Measurements from ENCODE around the gene CEMIP. TPM values are rescaled to one million over a fixed set of nuclear protein-coding genes. Genes with fewer than 3 reads are reported as not detected.

CEMIP gene
- total RNA-seq, 6 experiments from 2014 or later: 5.8 to 53.2 (median 48.3) TPM

DNA sequence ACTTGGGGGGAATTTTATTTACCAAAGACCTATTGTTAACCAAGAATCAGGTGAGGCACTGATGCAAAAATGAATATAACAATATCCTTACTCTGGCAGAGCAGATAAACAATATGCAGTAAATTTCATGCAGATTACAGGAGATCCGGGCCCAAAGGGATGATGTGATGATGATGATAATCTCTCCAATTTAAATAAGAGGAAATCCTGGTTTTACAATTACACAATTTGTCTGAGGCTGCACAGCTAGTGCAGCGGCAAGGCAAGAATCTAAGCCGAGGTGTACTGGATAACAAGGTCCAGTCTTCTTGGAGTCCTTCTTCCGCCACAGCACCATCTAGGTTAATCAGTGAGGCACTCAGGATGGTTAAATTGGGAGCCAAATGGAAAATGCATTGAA, 212.8 kb downstream of the CEMIP start:
- DNase-seq: no peak
- Mint-ChIP-seq H3K27ac (no peak overlapping the region), H3K4me3 (no peak overlapping the region), H3K36me3 (ENCODE audit: low read depth) (peaks cover 10% of the 10 kb centered on the region), H3K4me1 (ENCODE audit: low read depth) (peaks cover 41% of the 10 kb centered on the region), H3K9me3 (peaks cover 4% of the 10 kb centered on the region), H3K27me3 (ENCODE audit: insufficient read depth) (no peaks in the 10 kb centered on the region)
- no peak for TF ChIP-seq CTCF (IDR thresholded peaks at IDR 0.05)

DNA sequence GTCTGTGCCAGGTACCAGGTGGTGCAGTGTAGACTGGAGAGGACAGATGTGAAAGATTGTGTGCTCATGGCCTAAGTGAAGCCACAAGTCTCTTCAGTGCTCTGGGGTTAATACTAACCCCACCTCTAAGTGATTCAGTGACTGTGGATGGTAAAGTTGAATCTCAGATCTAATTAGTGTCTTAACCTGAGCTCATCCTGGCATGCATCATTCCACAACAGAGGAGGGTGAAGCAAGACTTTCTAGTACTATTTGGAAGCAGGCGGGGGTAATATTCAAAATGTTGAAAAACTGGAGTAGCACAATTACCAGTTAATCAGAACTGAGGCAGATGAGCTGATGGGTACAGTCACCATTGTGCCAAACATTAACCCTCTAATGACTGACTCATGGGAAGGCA, 213.3 kb downstream of the CEMIP start:
- no peak overlapping the region for H3K27ac Mint-ChIP-seq
- H3K4me1 Mint-ChIP-seq (ENCODE audit: low read depth): peaks cover 38% of the 10 kb centered on the region
- no peaks in the 10 kb centered on the region for H3K27me3 Mint-ChIP-seq (ENCODE audit: insufficient read depth)
- H3K36me3 Mint-ChIP-seq (ENCODE audit: low read depth): peaks cover 10% of the 10 kb centered on the region
- no peak overlapping the region for H3K4me3 Mint-ChIP-seq
- TF ChIP-seq CTCF (IDR thresholded peaks at IDR 0.05): no peak
- H3K9me3 Mint-ChIP-seq: peaks cover 4% of the 10 kb centered on the region
- DNase-seq: no peak

GRCh38 chr15:80996247-80996646, 217.1 kb downstream of the CEMIP start:
- no peak overlapping the region for H3K27ac Mint-ChIP-seq
- H3K36me3 Mint-ChIP-seq (ENCODE audit: low read depth): no peaks in the 10 kb centered on the region
- no peak overlapping the region for H3K4me3 Mint-ChIP-seq
- H3K4me1 Mint-ChIP-seq (ENCODE audit: low read depth): peaks cover 30% of the 10 kb centered on the region
- no peaks in the 10 kb centered on the region for H3K27me3 Mint-ChIP-seq (ENCODE audit: insufficient read depth)
- TF ChIP-seq CTCF (IDR thresholded peaks at IDR 0.05): peak; percentile 74
- H3K9me3 Mint-ChIP-seq: peaks cover 4% of the 10 kb centered on the region
- no peak for DNase-seq

DNA sequence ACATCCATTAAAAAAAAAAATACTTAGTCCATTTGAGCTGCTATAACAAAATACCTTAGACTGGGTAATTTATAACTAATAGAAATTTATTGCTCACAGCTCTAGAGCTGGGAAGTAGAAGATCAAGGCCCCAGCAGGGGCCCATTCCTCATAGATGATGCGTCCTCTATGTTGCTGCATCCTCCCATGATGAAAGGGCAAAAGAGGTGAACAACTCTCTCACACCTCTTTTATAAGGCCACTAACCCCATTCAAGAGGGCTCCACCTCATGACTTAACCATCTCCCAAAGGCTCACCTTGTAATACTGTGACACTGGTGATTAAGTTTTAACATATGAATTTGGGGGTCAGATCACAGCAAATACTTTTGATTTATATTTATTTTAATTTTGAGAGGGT, 218.5 kb downstream of the CEMIP start:
- TF ChIP-seq CTCF (IDR thresholded peaks at IDR 0.05): no peak
- H3K27ac Mint-ChIP-seq: no peak overlapping the region

GRCh38 chr15:80998251-80998650, 219.1 kb downstream of the CEMIP start:
- H3K27ac Mint-ChIP-seq: peak overlapping the region; percentile 4; the same call in 1 of the 2 replicates
- H3K27me3 Mint-ChIP-seq (ENCODE audit: insufficient read depth): no peaks in the 10 kb centered on the region
- peaks cover 4% of the 10 kb centered on the region for H3K9me3 Mint-ChIP-seq
- DNase-seq: no peak
- peak overlapping the region; percentile 24; the same call in 1 of the 2 replicates for H3K4me3 Mint-ChIP-seq
- H3K4me1 Mint-ChIP-seq (ENCODE audit: low read depth): peaks cover 15% of the 10 kb centered on the region
- H3K36me3 Mint-ChIP-seq (ENCODE audit: low read depth): 0 out of 2 replicates have a peak, but pooled peaks cover under 1% of the 10 kb centered on the region
- no peak for TF ChIP-seq CTCF (IDR thresholded peaks at IDR 0.05)

More for the DNA sequence above, 218.5 kb downstream of the CEMIP start:
- DNase-seq: no peak
- H3K36me3 Mint-ChIP-seq (ENCODE audit: low read depth): no peaks in the 10 kb centered on the region
- H3K4me1 Mint-ChIP-seq (ENCODE audit: low read depth): peaks cover 16% of the 10 kb centered on the region
- H3K4me3 Mint-ChIP-seq: no peak overlapping the region
- H3K27me3 Mint-ChIP-seq (ENCODE audit: insufficient read depth): no peaks in the 10 kb centered on the region
- peaks cover 4% of the 10 kb centered on the region for H3K9me3 Mint-ChIP-seq

- Mint-ChIP-seq H3K4me1 (ENCODE audit: low read depth) (peaks cover 29% of the 10 kb centered on the region), H3K9me3 (peaks cover 4% of the 10 kb centered on the region), H3K4me3 (peak overlapping the region; percentile 93), H3K27me3 (ENCODE audit: insufficient read depth) (no peaks in the 10 kb centered on the region), H3K27ac (peak overlapping the region; percentile 94), H3K36me3 (ENCODE audit: low read depth) (peaks cover 13% of the 10 kb centered on the region; the same call in 1 of the 2 replicates)
- no peak for TF ChIP-seq CTCF (IDR thresholded peaks at IDR 0.05)
- DNase-seq: no peak
Measured at GRCh38 chr15:80999623-81000036, 220.5 kb downstream of the CEMIP start.

Measured in HFFc6 (cell line).